22Rv1 (cell line): Measurements from ENCODE around the gene SCMH1.

Source experiments
- ZFX ChIP-seq: fragments of 450-650 bp; IDR thresholded peaks from 2 replicates; pipeline ENCODE4 v1.6.1; 2017; ENCODE audit warnings: antibody characterized with exemption, borderline replicate concordance
- TF ChIP-seq, protein P1 (sequence below): fragments of 450-650 bp; IDR thresholded peaks from 2 replicates; pipeline ENCODE4 v1.5.1; 2017; ENCODE audit warnings: mild to moderate bottlenecking

DNA sequence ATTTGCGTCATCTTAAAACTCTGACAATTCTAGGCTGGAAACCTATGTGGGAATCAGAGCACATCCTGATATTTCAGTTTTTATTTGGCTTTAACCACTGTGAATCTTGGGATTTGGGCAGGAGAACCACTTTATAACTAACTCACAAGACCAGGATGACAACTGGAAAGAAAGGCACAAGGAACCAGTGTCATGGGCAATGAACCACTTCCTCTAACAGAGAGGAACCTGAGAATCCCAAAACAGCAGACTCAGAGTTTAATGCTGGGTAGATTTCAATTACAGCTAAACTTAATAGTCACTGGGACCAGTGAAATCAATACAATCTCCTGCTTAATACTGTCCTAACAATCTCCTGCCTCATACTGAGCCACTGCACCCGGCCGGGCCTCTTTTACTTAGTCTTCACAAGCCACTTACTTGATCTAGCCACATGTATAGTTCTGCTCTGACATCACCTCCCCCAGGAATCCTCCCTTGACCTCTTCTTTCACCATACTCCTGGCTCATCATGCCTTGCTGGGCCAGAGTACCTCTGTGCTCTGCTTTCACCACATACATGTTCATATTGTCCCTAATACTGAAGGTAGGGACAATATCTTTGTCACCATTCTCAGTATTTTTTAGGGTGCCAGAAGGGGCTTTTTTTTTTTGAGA lies 200.4 kb downstream of the SCMH1 start:
- TF ChIP-seq, protein P1, sequence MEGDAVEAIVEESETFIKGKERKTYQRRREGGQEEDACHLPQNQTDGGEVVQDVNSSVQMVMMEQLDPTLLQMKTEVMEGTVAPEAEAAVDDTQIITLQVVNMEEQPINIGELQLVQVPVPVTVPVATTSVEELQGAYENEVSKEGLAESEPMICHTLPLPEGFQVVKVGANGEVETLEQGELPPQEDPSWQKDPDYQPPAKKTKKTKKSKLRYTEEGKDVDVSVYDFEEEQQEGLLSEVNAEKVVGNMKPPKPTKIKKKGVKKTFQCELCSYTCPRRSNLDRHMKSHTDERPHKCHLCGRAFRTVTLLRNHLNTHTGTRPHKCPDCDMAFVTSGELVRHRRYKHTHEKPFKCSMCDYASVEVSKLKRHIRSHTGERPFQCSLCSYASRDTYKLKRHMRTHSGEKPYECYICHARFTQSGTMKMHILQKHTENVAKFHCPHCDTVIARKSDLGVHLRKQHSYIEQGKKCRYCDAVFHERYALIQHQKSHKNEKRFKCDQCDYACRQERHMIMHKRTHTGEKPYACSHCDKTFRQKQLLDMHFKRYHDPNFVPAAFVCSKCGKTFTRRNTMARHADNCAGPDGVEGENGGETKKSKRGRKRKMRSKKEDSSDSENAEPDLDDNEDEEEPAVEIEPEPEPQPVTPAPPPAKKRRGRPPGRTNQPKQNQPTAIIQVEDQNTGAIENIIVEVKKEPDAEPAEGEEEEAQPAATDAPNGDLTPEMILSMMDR: no peak
- no peak for TF ChIP-seq ZFX
